ENCODE data around the gene NUP205. TPM values are rescaled to one million over a fixed set of nuclear protein-coding genes. Genes with fewer than 3 reads are reported as not detected.

NUP205 gene
- total RNA-seq, 1 experiment from 2014 or later: 148 TPM

DNA sequence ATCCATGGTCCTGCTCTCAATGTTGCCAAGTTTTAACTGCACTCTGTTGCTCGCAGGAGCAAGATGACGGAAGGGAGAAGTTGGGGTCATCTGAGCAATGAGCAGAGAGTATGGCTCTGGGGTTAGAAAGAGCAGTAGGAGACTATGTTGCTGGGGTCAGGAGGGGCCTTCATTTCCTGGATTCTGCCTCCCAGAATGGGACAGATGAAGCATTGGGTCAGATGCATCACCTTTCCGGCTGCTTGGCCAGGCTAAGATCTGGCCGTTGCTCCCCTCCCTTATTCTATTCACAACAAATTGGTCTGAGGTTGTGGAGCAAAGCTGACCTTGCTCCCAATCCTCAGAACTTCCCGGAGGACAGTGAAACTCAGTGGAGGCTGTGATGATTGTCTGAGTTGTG, 127.0 kb downstream of the NUP205 start:
- no TSS peak for BruUV-seq (replicated peaks)
- CTCF ChIA-PET: interaction anchor here (1.5 kb wide), 1 partner anchor 12 kb away, joined by 3 read pairs; no protein-coding TSS in a partner anchor
- H3K4me3 ChIP-seq (ENCODE audit: low read depth, low read length, poor library complexity, severe bottlenecking): no peak overlapping the region
- no peak overlapping the region for H3K27ac ChIP-seq (ENCODE audit: low read depth, low read length, poor library complexity, severe bottlenecking)
- no peaks in the 10 kb centered on the region for H3K27me3 ChIP-seq (replicated peaks; ENCODE audit: insufficient read depth, low read depth, low read length, poor library complexity)
- TF ChIP-seq EZH2 (IDR thresholded peaks at IDR 0.05; ENCODE audit: borderline replicate concordance, low read depth, low read length, poor library complexity, severe bottlenecking): no peak
- TF ChIP-seq, protein P1, sequence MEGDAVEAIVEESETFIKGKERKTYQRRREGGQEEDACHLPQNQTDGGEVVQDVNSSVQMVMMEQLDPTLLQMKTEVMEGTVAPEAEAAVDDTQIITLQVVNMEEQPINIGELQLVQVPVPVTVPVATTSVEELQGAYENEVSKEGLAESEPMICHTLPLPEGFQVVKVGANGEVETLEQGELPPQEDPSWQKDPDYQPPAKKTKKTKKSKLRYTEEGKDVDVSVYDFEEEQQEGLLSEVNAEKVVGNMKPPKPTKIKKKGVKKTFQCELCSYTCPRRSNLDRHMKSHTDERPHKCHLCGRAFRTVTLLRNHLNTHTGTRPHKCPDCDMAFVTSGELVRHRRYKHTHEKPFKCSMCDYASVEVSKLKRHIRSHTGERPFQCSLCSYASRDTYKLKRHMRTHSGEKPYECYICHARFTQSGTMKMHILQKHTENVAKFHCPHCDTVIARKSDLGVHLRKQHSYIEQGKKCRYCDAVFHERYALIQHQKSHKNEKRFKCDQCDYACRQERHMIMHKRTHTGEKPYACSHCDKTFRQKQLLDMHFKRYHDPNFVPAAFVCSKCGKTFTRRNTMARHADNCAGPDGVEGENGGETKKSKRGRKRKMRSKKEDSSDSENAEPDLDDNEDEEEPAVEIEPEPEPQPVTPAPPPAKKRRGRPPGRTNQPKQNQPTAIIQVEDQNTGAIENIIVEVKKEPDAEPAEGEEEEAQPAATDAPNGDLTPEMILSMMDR (conservative IDR thresholded peaks at IDR 0.05; ENCODE audit: low read depth, low read length): no peak
- no peaks in the 10 kb centered on the region for H3K4me1 ChIP-seq (ENCODE audit: insufficient read depth, low read length, poor library complexity, severe bottlenecking)
- intact Hi-C loops (cut with micrococcal nuclease; ENCODE audit: unreplicated experiment): no loop called here
- DNase-seq (ENCODE audit: low spot score): no peak
- no peaks in the 10 kb centered on the region for H3K36me3 ChIP-seq (ENCODE audit: insufficient read depth, low read length, poor library complexity, severe bottlenecking)
- POLR2A ChIA-PET (ENCODE audit: low non-redundant PET): no interaction called here
- H3K9me3 ChIP-seq (ENCODE audit: low read depth, low read length, poor library complexity, severe bottlenecking): no peaks in the 10 kb centered on the region

DNA sequence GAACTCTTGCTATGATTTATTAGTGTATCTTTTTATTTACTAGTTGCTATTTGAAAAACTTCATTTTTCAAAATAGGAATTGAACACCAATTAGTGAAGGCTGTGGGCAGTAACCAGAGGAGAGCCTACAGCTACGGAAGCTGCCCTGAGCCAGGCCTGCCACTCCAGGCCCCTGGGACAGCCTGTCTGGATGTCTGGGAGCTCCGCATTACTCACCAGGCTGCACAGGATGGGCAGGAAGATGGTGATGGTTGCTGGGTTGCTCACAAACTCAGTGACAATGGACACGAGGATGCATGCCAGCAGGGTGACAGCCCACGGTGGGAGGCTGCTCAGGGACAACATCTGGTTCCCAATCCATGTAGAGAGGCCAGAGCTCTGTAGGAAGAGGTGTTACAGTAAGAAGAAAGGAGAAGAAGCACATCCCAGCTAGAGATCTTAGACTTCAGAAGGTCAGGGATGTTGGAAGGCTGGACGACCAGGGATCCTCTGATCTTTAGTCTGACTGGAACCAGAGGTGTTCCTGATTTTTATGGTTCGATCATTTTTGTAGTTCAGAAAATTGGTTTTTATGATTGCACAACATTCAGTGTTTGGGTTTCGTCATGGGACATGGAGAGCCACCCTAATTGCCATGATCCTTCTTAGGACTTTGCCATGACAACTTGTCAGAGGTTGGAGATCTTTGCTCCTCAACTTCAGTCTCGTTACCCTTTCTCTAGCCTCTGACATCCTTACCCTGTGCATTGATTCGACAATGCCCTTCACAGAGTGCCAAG, 127.8 kb downstream of the NUP205 start:
- Histone ChIP-seq H3K4me3 (ENCODE audit: low read depth, low read length, poor library complexity, severe bottlenecking) (no peak overlapping the region), H3K36me3 (ENCODE audit: insufficient read depth, low read length, poor library complexity, severe bottlenecking) (no peaks in the 10 kb centered on the region), H3K9me3 (ENCODE audit: low read depth, low read length, poor library complexity, severe bottlenecking) (no peaks in the 10 kb centered on the region), H3K27ac (ENCODE audit: low read depth, low read length, poor library complexity, severe bottlenecking) (no peak overlapping the region), H3K27me3 (replicated peaks; ENCODE audit: insufficient read depth, low read depth, low read length, poor library complexity) (no peaks in the 10 kb centered on the region), H3K4me1 (ENCODE audit: insufficient read depth, low read length, poor library complexity, severe bottlenecking) (no peaks in the 10 kb centered on the region)
- intact Hi-C loops (cut with micrococcal nuclease; ENCODE audit: unreplicated experiment): no loop called here
- DNase-seq (ENCODE audit: low spot score): no peak
- CTCF ChIA-PET: interaction anchor here (1.5 kb wide), 1 partner anchor 13 kb away, joined by 3 read pairs; no protein-coding TSS in a partner anchor
- no TSS peak for BruUV-seq (replicated peaks)
- TF ChIP-seq EZH2 (IDR thresholded peaks at IDR 0.05; ENCODE audit: borderline replicate concordance, low read depth, low read length, poor library complexity, severe bottlenecking): no peak
- TF ChIP-seq, protein P1 (conservative IDR thresholded peaks at IDR 0.05; ENCODE audit: low read depth, low read length): no peak
- POLR2A ChIA-PET (ENCODE audit: low non-redundant PET): no interaction called here

DNA sequence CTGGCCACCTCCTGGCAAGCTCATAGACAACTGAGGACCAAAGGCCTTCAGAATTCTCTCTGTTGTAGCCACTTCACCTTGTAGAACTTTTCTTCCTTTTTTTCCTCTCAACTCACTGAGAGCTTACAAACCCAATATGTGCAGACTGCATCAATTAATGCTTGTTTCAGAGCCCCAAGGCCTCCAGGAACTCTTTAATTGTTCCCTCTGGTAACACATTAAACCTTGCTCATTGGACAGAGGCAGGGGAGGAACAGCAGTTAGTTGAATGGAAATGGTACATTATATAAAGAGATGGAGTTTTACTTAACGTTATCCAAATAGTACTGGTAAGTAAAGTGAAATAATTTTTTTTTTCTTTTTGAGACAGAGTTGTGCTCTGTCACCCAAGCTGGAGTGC, 129.7 kb downstream of the NUP205 start:
- ChIA-PET CTCF (no interaction called here), POLR2A (ENCODE audit: low non-redundant PET) (interaction anchor here (0.5 kb wide), 1 partner anchor 1504 kb away, joined by 4 read pairs; no protein-coding TSS in a partner anchor)
- Histone ChIP-seq H3K4me1 (ENCODE audit: insufficient read depth, low read length, poor library complexity, severe bottlenecking) (no peaks in the 10 kb centered on the region), H3K27me3 (replicated peaks; ENCODE audit: insufficient read depth, low read depth, low read length, poor library complexity) (no peaks in the 10 kb centered on the region), H3K27ac (ENCODE audit: low read depth, low read length, poor library complexity, severe bottlenecking) (no peak overlapping the region), H3K36me3 (ENCODE audit: insufficient read depth, low read length, poor library complexity, severe bottlenecking) (no peaks in the 10 kb centered on the region), H3K4me3 (ENCODE audit: low read depth, low read length, poor library complexity, severe bottlenecking) (no peak overlapping the region), H3K9me3 (ENCODE audit: low read depth, low read length, poor library complexity, severe bottlenecking) (no peaks in the 10 kb centered on the region)
- no TSS peak for BruUV-seq (replicated peaks)
- intact Hi-C loops (cut with micrococcal nuclease; ENCODE audit: unreplicated experiment): no loop called here
- TF ChIP-seq, protein P1 (conservative IDR thresholded peaks at IDR 0.05; ENCODE audit: low read depth, low read length): no peak
- TF ChIP-seq EZH2 (IDR thresholded peaks at IDR 0.05; ENCODE audit: borderline replicate concordance, low read depth, low read length, poor library complexity, severe bottlenecking): no peak
- no peak for DNase-seq (ENCODE audit: low spot score)
